Measurements from ENCODE around the gene ZNF639.

The ZNF639 gene

GRCh38 chr3:179332240-179332639 is 9.4 kb downstream of the ZNF639 start:
- Histone ChIP-seq H4K20me1 (ENCODE audit: insufficient read depth, low read length) (no peaks in the 10 kb centered on the region), H3K27me3 (replicated peaks; ENCODE audit: insufficient read depth, low read length) (no peaks in the 10 kb centered on the region), H3K4me2 (ENCODE audit: low read depth, low read length) (no peak overlapping the region), H3K9me3 (replicated peaks; ENCODE audit: insufficient read depth, low read length) (no peaks in the 10 kb centered on the region), H3K4me1 (ENCODE audit: low read length) (no peaks in the 10 kb centered on the region), H3K36me3 (replicated peaks; ENCODE audit: insufficient read depth, low read length) (peaks cover 18% of the 10 kb centered on the region), H3F3A (ENCODE audit: insufficient read depth, low read length) (no peaks in the 10 kb centered on the region), H3K4me3 (ENCODE audit: low read length) (no peak overlapping the region), H2AFZ (ENCODE audit: low read length) (no peak overlapping the region), H3K27ac (ENCODE audit: low read length) (no peak overlapping the region), H3K9ac (ENCODE audit: low read length) (no peak overlapping the region), H3K9me2 (replicated peaks; ENCODE audit: insufficient read depth, low read length) (no peaks in the 10 kb centered on the region), H3K79me2 (ENCODE audit: low read length) (peaks cover 9% of the 10 kb centered on the region)
- TF ChIP-seq EZH2phosphoT487 (IDR thresholded peaks at IDR 0.05; ENCODE audit: low read length): no peak
- TF ChIP-seq CTCF (IDR thresholded peaks at IDR 0.05; ENCODE audit: low read length): no peak
- TF ChIP-seq EZH2 (optimal IDR thresholded peaks at IDR 0.05; ENCODE audit: low read depth, low read length): no peak
- DNase-seq: no peak

GRCh38 chr3:179333084-179333483 is 10.3 kb downstream of the ZNF639 start:
- Histone ChIP-seq H3K9me3 (replicated peaks; ENCODE audit: insufficient read depth, low read length) (no peaks in the 10 kb centered on the region), H3K27ac (ENCODE audit: low read length) (no peak overlapping the region), H2AFZ (ENCODE audit: low read length) (no peak overlapping the region), H3K4me3 (ENCODE audit: low read length) (no peak overlapping the region), H3K4me2 (ENCODE audit: low read depth, low read length) (no peak overlapping the region), H3F3A (ENCODE audit: insufficient read depth, low read length) (no peaks in the 10 kb centered on the region), H3K36me3 (replicated peaks; ENCODE audit: insufficient read depth, low read length) (peaks cover 16% of the 10 kb centered on the region), H4K20me1 (ENCODE audit: insufficient read depth, low read length) (no peaks in the 10 kb centered on the region), H3K79me2 (ENCODE audit: low read length) (0 out of 2 replicates have a peak, but pooled peaks cover under 1% of the 10 kb centered on the region), H3K4me1 (ENCODE audit: low read length) (no peaks in the 10 kb centered on the region), H3K9me2 (replicated peaks; ENCODE audit: insufficient read depth, low read length) (no peaks in the 10 kb centered on the region), H3K9ac (ENCODE audit: low read length) (no peak overlapping the region), H3K27me3 (replicated peaks; ENCODE audit: insufficient read depth, low read length) (no peaks in the 10 kb centered on the region)
- no peak for DNase-seq
- TF ChIP-seq EZH2 (optimal IDR thresholded peaks at IDR 0.05; ENCODE audit: low read depth, low read length) (no peak), CTCF (IDR thresholded peaks at IDR 0.05; ENCODE audit: low read length) (no peak), EZH2phosphoT487 (IDR thresholded peaks at IDR 0.05; ENCODE audit: low read length) (no peak)

GRCh38 chr3:179336345-179336929 is 13.6 kb downstream of the ZNF639 start:
- no peak overlapping the region for H3K4me2 ChIP-seq (ENCODE audit: low read depth, low read length)
- H4K20me1 ChIP-seq (ENCODE audit: insufficient read depth, low read length): no peaks in the 10 kb centered on the region
- H3K9me3 ChIP-seq (replicated peaks; ENCODE audit: insufficient read depth, low read length): no peaks in the 10 kb centered on the region
- peaks cover 3% of the 10 kb centered on the region; the same call in 1 of the 2 replicates for H3K36me3 ChIP-seq (replicated peaks; ENCODE audit: insufficient read depth, low read length)
- H2AFZ ChIP-seq (ENCODE audit: low read length): no peak overlapping the region
- no peaks in the 10 kb centered on the region for H3K27me3 ChIP-seq (replicated peaks; ENCODE audit: insufficient read depth, low read length)
- no peak overlapping the region for H3K4me3 ChIP-seq (ENCODE audit: low read length)
- DNase-seq: no peak
- no peak overlapping the region for H3K27ac ChIP-seq (ENCODE audit: low read length)
- TF ChIP-seq EZH2phosphoT487 (IDR thresholded peaks at IDR 0.05; ENCODE audit: low read length) (no peak), CTCF (IDR thresholded peaks at IDR 0.05; ENCODE audit: low read length) (no peak), EZH2 (optimal IDR thresholded peaks at IDR 0.05; ENCODE audit: low read depth, low read length) (no peak)
- no peaks in the 10 kb centered on the region for H3K79me2 ChIP-seq (ENCODE audit: low read length)
- H3F3A ChIP-seq (ENCODE audit: insufficient read depth, low read length): no peaks in the 10 kb centered on the region
- no peaks in the 10 kb centered on the region for H3K4me1 ChIP-seq (ENCODE audit: low read length)
- no peaks in the 10 kb centered on the region for H3K9me2 ChIP-seq (replicated peaks; ENCODE audit: insufficient read depth, low read length)
- no peak overlapping the region for H3K9ac ChIP-seq (ENCODE audit: low read length)

Measured in MM.1S (cell line).